ENCODE measurements around the gene PLCD4. TPM values are rescaled to one million over a fixed set of nuclear protein-coding genes. Genes with fewer than 3 reads are reported as not detected.

The PLCD4 gene
- total and polyA plus RNA-seq, 12 donors, result 0.72 to 23.2 (median 1.8) TPM

DNA sequence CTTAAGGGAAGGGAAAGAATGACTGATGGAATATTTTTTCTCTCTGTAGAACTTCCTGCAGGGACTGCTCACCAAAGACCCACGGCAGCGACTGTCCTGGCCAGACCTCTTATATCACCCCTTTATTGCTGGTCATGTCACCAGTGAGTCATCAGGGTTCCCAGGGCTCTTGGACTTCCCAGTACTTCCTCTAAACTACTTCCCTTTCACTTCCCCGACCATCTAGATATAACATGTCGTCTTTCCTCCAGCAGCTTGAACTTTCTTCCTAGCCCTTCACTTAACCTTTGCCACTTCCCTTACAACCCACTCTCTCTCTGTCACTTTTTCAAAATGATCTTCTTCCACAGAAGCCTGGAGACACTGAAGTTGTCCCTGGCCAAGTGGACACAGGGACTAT, 71.4 kb downstream of the PLCD4 start:
- no peak for TF ChIP-seq POLR2A (IDR thresholded peaks at IDR 0.05)
- TF ChIP-seq, protein P1, sequence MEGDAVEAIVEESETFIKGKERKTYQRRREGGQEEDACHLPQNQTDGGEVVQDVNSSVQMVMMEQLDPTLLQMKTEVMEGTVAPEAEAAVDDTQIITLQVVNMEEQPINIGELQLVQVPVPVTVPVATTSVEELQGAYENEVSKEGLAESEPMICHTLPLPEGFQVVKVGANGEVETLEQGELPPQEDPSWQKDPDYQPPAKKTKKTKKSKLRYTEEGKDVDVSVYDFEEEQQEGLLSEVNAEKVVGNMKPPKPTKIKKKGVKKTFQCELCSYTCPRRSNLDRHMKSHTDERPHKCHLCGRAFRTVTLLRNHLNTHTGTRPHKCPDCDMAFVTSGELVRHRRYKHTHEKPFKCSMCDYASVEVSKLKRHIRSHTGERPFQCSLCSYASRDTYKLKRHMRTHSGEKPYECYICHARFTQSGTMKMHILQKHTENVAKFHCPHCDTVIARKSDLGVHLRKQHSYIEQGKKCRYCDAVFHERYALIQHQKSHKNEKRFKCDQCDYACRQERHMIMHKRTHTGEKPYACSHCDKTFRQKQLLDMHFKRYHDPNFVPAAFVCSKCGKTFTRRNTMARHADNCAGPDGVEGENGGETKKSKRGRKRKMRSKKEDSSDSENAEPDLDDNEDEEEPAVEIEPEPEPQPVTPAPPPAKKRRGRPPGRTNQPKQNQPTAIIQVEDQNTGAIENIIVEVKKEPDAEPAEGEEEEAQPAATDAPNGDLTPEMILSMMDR (IDR thresholded peaks at IDR 0.05), result no peak
- H3K4me3 ChIP-seq, result no peak overlapping the region
- H3K9me3 ChIP-seq (replicated peaks in 1 of 3), result no peaks in the 10 kb centered on the region
- peaks cover 0 to 30% of the 10 kb centered on the region in 2 donors for H3K36me3 ChIP-seq (replicated peaks in 1 of 2)
- H3K27me3 ChIP-seq, result no peaks in the 10 kb centered on the region
- no peaks in the 10 kb centered on the region for H3K4me1 ChIP-seq (replicated peaks in 1 of 2)
- H3K27ac ChIP-seq, result no peak overlapping the region
- WGBS, 4 donors, result 52 to 67% (median 55%) methylated on average over 4 of the region's 4 CpGs
- intact Hi-C loops (cut with DNase I), result no loop called here
- DNase-seq, result peak in 3 of 7 donors; percentile 27 to 36 (median 29)

GRCh38 chr2:218680061-218680460, 72.4 kb downstream of the PLCD4 start:
- Histone ChIP-seq H3K27me3 (no peaks in the 10 kb centered on the region), H3K4me3 (no peak overlapping the region), H3K4me1 (replicated peaks in 1 of 2) (no peaks in the 10 kb centered on the region), H3K36me3 (replicated peaks in 1 of 2) (peaks cover 0 to 33% of the 10 kb centered on the region in 2 donors), H3K27ac (no peak overlapping the region), H3K9me3 (replicated peaks in 1 of 3) (no peaks in the 10 kb centered on the region)
- TF ChIP-seq, protein P1 (IDR thresholded peaks at IDR 0.05), result no peak
- TF ChIP-seq POLR2A (IDR thresholded peaks at IDR 0.05), result no peak
- 62 to 83% (median 79%) methylated on average over 2 to 3 of the region's 3 CpGs for WGBS, 4 donors
- no peak for DNase-seq
- intact Hi-C loops (cut with DNase I), result no loop called here

Small RNA genes lying within 50 kb of the gene (small RNA-seq; reads per million reads assigned to genes)
- gene RNU6-136P, result 0 reads per million in 2 donors

Other genes starting within 250 kb of the PLCD4 start
- gene SLC11A1, start 225.6 kb upstream of the PLCD4 start, total RNA-seq, result 10 to 100 TPM in 7 of 9 donors, 1 to 10 TPM in 2; 1.1 to 83.6 (median 30.0) TPM
- gene SLC11A1, start 225.6 kb upstream of the PLCD4 start, polyA plus RNA-seq, result 10 to 100 TPM in 2 of 3 donors, 1 to 10 TPM in 1; 6.3 to 89.9 (median 31.8) TPM
- 100 to 1,000 TPM in 6 of 9 donors, 10 to 100 TPM in 3; 53.1 to 161 (median 118) TPM for gene CTDSP1, start 208.0 kb upstream of the PLCD4 start, total RNA-seq
- 100 to 1,000 TPM in 1 of 3 donors, 10 to 100 TPM in 2; 34.0 to 119 (median 98.9) TPM for gene CTDSP1, start 208.0 kb upstream of the PLCD4 start, polyA plus RNA-seq
- 1 to 10 TPM in 1 of 9 donors, under 1 TPM in 2, not detected in 6; 0.47 to 4.5 (median 0.53) TPM for gene VIL1, start 188.8 kb upstream of the PLCD4 start, total RNA-seq
- gene VIL1, start 188.8 kb upstream of the PLCD4 start, polyA plus RNA-seq, result under 1 TPM; 0.09 to 0.40 (median 0.10) TPM
- 10 to 100 TPM in 7 of 9 donors, 1 to 10 TPM in 2; 4.8 to 30.7 (median 14.0) TPM for gene USP37, start 39.5 kb upstream of the PLCD4 start, total RNA-seq
- gene USP37, start 39.5 kb upstream of the PLCD4 start, polyA plus RNA-seq, result 1 to 10 TPM; 2.5 to 8.3 (median 3.3) TPM
- 10 to 100 TPM; 28.6 to 58.5 (median 39.5) TPM for gene CNOT9, start 39.1 kb upstream of the PLCD4 start, total RNA-seq
- gene CNOT9, start 39.1 kb upstream of the PLCD4 start, polyA plus RNA-seq, result 10 to 100 TPM; 20.4 to 47.7 (median 22.8) TPM
- 10 to 100 TPM in 8 of 9 donors, 1 to 10 TPM in 1; 6.5 to 24.6 (median 20.6) TPM for gene ZNF142, start 51.7 kb downstream of the PLCD4 start, total RNA-seq
- 10 to 100 TPM in 1 of 3 donors, 1 to 10 TPM in 2; 8.6 to 21.0 (median 9.5) TPM for gene ZNF142, start 51.7 kb downstream of the PLCD4 start, polyA plus RNA-seq
- gene BCS1L, start 51.8 kb downstream of the PLCD4 start, total RNA-seq, result 10 to 100 TPM; 16.1 to 54.6 (median 41.4) TPM
- 10 to 100 TPM; 39.2 to 97.9 (median 84.2) TPM for gene BCS1L, start 51.8 kb downstream of the PLCD4 start, polyA plus RNA-seq
- gene RNF25, start 64.1 kb downstream of the PLCD4 start, total RNA-seq, result 10 to 100 TPM; 19.7 to 45.6 (median 24.7) TPM
- gene RNF25, start 64.1 kb downstream of the PLCD4 start, polyA plus RNA-seq, result 10 to 100 TPM; 49.1 to 70.4 (median 58.4) TPM
- gene STK36, start 64.2 kb downstream of the PLCD4 start, total RNA-seq, result 10 to 100 TPM; 12.4 to 89.0 (median 36.0) TPM
- 100 to 1,000 TPM in 2 of 3 donors, 10 to 100 TPM in 1; 14.6 to 112 (median 109) TPM for gene STK36, start 64.2 kb downstream of the PLCD4 start, polyA plus RNA-seq
- 10 to 100 TPM; 10.6 to 51.4 (median 20.5) TPM for gene TTLL4, start 102.9 kb downstream of the PLCD4 start, total RNA-seq
- gene TTLL4, start 102.9 kb downstream of the PLCD4 start, polyA plus RNA-seq, result 10 to 100 TPM; 22.5 to 65.4 (median 36.8) TPM
- gene CYP27A1, start 174.2 kb downstream of the PLCD4 start, total RNA-seq, result 100 to 1,000 TPM in 4 of 9 donors, 10 to 100 TPM in 5; 30.9 to 124 (median 96.1) TPM
- gene CYP27A1, start 174.2 kb downstream of the PLCD4 start, polyA plus RNA-seq, result 10 to 100 TPM; 29.1 to 75.5 (median 45.8) TPM
- gene PRKAG3, start 223.9 kb downstream of the PLCD4 start, total RNA-seq, result under 1 TPM in 1 of 9 donors, not detected in 8; 0.20 TPM
- not detected for gene PRKAG3, start 223.9 kb downstream of the PLCD4 start, polyA plus RNA-seq